HTR-8/SVneo (cell line): Measurements from ENCODE around the gene NINJ2.

Source experiments
- DNase-seq: peaks from one replicate; pipeline ENCODE4 v3.0.0; 2011; ENCODE audit warnings: low spot score, mixed read lengths; ENCODE audit not compliant: insufficient read length
- FAIRE-seq: peaks from 2 replicates; lab custom pipeline; 2011; peaks lifted over from hg19 to GRCh38; lab: Jason Lieb, UNC

Gene NINJ2

DNA sequence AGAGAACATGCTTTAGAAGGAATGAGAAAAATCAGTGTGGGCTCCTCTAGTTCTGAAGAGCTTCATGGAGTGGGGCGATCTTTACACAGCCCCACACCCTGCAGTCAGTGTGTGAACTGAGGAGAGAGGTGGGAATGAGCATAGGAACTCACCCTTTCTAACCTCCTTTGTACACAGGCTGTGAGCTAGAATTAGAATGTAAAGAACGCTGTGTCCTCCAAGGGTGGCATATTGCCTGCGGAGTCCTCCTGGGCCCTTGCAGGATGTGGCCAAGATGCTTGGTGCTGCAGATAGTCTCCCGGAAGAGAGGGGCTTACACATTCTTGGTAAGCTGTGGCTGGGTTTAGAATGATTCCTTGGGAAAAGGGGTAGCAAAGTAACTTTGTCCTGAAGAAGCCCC is 43.9 kb downstream of the NINJ2 start:
- no peak for FAIRE-seq
- DNase-seq = no peak

DNA sequence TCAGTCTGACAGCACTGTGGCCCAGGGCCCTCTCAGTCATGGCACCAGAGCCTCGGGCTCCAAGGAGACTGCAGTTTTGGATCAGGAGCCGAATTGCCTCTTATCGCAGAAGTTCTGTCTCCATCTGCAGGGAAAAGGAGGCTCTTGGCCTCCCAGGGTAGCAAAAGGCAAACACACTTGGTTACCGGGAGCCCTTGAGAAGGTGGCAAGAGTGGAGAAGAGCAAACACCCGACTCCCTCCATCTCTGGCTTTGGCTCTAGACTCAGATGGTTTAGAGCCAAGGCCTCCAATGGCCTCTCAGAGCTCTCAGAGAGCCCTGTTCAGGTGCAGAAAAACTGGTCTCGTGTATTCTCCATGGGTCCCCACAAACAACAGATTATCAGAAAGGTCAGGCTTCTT is 44.6 kb downstream of the NINJ2 start:
- no peak for FAIRE-seq
- no peak for DNase-seq

DNA sequence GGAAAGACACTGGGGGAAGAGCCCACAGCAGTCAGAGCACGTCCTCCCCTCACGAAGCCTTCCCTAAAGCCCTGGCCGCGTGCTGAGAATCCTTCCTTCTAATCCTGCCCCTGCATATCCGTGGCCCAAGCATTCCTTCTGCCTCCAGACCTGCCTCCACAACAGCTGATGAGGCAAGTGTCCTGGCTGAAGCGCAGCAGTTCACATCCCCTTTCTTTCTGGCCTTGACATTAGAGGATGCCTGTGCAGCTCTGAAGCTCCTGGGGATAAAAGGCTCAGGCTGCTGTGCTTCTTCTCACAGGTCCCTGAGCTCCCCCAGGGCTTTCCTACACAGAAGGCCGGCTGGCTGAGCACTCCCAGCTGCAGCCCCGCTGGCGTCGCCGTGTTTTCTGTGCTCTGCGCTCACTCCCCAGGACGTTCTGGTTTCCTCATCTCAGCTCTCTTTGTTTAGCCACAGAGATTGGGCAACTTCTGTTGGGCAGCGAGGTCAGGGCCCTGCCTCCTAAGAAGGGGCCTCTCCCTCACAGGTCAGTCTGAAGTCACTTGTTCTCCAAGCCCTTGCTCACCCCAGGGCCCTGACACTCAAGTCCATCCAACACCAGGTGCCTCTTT is 45.8 kb downstream of the NINJ2 start:
- FAIRE-seq (no peak), DNase-seq (no peak)

DNA sequence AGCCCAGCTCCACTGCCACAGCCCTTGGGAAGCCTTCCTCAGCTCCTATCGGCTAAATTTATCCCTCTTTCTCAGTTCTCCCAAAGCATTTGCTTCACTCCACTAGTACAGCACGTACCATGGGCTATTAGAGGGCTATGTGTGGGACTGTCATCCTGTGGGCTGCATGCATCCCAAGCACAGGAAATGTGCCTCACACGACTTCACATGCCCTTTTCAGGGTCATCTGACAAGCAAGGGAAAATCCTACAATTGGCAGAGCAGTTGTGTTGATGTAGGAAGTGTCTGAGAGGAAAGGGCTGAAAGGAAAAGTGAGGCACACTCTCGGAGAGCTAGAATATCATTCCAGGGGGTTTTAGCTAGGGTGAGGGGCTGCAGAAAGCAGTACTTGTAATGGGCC is 47.6 kb downstream of the NINJ2 start:
- DNase-seq (no peak), FAIRE-seq (no peak)

DNA sequence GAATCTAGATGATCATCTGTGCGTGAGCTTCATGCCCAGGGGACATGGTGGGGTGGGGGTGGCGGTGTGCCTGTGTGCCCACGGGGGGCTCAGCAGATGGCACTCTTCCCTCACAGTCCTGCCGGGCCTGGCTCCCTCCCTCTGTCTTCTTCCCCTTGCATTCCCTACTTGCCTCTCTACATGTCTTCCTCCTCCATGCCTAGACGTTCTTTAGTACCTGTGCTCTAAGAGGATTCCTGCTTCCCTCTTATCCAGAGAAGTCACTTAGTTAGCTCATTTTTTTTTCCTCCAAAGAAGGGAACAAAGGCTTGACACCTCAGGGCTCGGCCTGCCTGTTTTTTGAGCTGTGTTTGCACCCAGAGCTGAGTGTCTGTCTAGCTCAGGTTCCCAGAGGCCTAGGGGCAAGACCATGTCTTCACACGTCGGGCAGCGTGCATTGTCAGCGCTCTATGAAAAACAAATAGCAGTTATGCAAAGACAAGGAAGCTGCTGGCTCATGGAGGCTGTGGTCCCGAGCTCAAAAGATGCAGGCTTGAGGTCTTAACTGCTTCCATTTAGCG is 48.8 kb downstream of the NINJ2 start:
- no peak for FAIRE-seq

DNA sequence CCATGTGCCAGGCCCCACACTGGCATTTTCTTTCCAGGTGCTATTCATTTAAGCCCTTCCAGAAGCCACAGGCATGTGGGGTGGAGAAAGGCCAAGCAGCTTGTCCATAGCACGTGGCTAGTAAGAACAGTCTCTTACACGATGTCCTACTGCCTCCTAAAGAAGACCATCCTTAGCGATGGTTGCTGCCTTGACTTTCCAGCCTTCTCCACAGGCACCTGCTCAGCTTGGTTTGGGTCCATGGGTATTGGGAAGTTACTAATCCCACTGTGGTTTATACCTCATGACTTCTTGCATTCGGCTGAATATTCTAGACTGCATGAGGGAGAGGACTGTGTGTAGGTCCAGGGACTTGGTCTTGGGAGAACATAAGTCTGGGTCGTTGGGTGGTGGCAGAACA is 49.2 kb downstream of the NINJ2 start:
- no peak for DNase-seq
- FAIRE-seq = no peak

More for the DNA sequence above, 48.8 kb downstream of the NINJ2 start:
- peak; percentile 38 for DNase-seq

DNA sequence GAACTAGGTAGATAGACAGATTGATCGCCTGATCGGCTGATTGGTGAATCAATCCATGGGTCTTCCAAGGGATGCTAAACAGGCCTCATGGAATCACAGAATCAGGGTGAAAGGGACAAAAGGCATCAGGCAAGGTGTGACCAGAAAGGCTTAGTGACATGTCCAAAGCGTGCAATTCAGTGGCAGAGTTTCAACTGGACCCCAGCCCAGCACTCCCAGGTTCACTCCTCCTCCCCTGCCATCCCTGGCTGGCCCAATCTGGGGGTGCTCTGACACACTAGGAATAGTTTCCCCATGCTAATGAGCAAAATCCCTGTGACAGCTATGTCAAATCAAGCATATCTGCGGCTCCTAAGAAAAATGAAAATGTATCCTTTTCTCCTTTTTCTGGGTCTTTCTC is 50.4 kb downstream of the NINJ2 start:
- DNase-seq (no peak), FAIRE-seq (no peak)

DNA sequence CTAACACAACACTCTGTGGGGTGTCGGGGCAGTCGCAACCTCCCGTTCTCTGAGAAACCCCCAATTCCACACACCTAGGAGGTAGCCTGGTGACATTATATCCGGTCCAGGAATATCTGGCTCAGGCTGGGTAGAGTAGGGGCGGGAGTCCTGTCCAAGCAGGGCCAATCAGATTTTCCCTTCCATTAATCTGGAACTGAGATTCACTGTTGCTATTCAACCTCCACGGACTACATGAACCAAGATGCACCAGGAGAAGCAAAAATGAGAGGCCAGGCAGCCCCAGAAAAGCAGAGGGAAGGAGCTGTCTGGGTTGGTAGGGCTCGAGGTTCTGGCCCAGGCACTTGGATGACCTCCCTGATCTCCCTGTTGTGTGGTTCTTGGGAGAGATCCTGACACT is 51.0 kb downstream of the NINJ2 start:
- FAIRE-seq (no peak), DNase-seq (no peak)

DNA sequence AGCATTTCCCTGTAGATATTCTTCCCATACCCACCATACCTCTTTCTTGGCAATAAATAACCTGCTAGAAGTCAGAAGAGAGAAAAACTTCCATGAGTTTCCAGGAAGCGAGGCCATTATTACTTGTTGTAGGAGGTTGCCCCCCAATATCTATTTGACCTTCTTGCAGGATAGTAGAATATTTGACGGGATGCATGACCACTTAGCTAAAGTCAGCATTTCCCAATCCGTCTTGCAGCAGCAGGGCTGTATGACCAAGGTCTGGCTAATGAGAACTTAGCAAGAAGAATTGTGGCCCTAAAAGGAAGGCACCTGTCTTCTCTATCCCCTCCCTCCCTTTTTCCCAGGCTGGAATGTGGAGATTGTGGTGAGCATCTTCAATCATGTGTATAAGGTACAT is 51.5 kb downstream of the NINJ2 start:
- FAIRE-seq = no peak

DNA sequence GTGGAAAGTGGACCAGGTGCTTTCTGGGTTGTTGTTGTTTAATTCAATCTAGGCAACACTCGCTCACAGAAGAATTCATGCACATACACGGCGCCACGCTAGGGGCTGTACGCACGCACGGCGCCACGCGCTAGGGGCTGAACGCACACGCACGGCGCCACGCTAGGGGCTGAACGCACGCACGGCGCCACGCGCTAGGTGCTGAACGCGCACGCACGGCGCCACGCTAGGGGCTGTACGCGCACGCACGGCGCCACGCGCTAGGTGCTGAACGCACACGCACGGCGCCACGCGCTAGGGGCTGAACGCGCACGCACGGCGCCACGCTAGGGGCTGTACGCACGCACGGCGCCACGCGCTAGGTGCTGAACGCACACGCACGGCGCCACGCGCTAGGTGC is 54.3 kb downstream of the NINJ2 start:
- FAIRE-seq (peak; percentile 57), DNase-seq (no peak)

More for the DNA sequence above, 51.5 kb downstream of the NINJ2 start:
- no peak for DNase-seq

DNA sequence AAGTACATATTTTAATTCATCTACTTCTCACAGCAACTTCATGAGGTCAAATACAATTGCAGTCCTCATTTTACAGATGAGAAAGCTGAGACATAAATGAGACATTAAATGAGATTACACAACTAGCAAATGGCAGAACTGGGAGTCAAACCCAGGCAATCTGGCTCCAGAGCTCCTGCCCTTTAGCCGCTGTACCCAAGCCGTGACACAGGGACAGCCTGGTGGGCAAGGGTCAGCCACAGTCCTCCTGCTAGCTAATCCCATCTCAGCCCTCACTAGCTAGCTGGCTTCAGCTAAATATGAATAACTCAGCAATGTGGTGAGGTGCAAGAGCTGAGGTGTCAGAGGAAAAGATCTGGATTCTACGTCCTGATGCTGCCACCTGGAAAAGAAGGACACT is 54.8 kb downstream of the NINJ2 start:
- no peak for DNase-seq
- FAIRE-seq = peak; percentile 65

DNA sequence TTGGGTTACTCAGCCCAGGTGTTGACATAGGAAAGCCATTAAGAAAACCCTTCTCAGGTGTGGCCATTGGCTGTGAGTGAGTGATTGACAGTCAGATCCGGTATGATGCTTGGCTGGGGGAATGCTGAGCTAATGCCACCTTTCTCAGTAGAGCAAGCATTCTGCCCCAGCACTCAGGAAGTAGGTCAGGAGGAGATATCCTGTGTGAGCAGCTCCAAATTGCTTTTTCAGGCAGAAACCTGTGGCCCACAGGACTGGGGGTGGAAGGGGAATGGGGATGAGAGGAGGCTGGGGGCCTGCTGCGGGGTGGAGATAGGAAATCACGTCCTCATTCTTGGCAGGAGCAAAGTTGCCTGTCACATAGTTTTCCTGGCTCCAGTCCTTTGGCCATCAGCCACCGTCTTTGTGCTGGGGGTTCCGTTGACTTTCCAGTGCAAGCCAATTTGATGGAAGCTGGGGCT is 55.7 kb downstream of the NINJ2 start:
- no peak for FAIRE-seq
- no peak for DNase-seq

DNA sequence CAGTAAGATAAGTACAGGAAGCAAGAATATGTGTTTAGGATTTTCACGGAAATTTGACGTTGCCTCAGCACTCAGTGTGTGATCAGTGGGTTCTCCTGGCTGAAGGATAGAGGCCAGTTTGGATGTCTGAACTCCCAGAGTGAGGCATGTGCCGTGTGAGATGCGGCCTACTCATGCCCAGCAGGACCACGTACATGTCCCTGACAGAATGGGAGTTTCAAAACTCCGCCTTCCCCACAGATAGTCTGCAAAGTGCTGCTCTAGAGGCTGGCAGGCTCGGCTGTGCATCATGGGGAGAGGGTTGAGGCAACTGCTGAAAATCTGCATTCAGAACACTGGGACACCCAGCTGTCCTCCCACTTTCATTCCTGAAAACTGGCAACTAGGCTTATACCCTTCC is 58.3 kb downstream of the NINJ2 start:
- no peak for FAIRE-seq

DNA sequence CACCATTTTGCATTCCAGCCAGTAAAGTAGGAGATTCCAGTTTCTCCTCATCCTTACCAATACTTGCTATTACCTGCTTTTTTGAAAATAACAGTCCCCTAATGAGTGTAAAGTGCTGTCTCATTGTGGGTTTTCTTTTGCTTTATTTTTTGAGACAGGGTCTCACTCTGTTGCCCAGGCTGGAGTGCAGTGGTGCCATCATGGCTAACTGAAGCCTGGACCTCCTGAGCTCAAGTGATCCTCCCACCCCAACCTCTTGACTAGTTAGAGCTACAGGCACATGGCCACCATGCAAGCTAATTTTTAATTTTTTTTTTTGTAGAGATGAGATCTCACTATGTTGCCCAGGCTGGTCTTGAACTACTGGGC is 60.6 kb downstream of the NINJ2 start:
- FAIRE-seq (no peak), DNase-seq (no peak)

More for the DNA sequence above, 58.3 kb downstream of the NINJ2 start:
- no peak for DNase-seq

DNA sequence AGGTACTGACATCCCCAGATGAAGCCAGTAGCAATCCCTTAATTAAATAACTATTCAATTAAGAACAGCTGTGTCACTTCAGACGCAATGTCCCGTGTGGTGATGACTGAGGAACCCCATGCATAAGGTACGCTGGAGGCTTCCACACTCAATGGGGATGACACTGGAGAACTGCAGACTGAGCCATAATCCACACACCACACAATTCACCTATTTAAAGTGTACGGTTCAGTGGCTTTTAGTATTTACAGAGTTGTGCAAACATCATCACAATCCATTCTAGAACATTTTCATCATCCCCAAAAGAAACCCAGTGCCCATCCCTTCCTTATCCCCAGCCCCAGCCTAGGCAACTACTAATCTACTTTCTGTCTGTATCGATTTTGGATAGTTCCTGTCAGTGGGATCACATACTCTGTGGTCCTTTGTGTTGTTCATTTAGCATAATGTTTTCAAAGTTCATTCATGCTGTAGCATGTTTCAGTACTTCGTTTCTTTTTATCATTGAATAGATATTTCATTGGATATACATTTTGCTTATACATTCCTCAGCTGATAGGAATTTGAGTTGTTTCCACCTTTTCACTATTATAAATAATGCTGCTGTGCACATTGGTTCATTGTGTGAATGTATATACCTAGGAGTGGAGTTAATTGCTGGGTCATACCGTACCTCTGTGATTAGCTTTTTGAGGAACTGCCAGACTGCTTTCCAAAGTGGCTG is 61.1 kb downstream of the NINJ2 start:
- DNase-seq (no peak), FAIRE-seq (no peak)

DNA sequence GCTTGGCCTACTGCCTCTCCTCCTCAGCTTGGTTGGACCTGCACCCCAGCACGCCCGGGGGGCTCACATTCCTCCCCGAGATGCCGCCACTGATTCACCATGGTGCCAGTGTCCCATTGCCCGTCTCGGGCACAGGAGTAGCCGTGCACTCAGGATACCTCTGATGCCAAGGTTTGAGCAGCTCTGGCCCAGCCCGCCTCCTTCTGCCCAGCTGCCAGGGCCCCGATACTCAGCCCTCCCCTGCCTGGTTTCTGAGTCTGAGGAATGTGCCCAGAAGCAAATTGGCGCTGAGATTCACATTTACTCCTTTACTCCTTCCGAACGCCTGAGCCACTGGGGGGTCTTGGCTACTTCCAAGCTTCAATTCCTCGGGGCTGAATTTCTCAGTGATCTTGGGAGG is 63.5 kb downstream of the NINJ2 start:
- DNase-seq (no peak), FAIRE-seq (no peak)

DNA sequence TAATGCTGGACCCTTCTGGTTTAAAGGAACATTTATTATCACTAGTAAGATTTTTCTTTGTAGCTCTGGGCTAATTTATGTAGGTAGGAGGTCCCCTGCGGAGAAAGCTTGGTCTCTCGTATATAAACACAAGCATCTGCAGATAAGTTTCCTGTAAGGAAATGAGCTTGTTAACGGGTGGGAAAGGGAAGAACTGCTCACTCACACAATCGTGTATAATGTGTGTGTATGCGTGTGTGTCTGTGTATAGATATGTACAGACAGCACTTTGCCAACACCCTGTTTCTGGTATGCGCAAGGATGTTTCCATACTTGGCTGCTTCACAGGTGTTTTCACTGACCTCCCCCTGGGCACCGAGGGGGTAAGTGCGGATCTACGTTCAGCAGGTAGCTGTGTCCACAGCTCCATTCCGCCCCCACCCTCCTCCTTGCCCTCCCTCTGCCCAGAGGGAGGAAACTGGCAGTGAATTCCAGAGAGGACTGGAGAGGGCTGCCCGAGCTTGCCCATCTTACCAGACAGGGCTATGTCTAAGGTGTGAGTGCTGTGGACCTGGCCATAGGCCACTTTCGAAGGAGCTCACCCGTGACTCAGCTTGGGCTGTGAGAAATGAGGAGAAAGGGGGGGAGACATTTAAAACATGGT is 65.2 kb downstream of the NINJ2 start:
- DNase-seq = peak; percentile 33
- peak; percentile 74 for FAIRE-seq

DNA sequence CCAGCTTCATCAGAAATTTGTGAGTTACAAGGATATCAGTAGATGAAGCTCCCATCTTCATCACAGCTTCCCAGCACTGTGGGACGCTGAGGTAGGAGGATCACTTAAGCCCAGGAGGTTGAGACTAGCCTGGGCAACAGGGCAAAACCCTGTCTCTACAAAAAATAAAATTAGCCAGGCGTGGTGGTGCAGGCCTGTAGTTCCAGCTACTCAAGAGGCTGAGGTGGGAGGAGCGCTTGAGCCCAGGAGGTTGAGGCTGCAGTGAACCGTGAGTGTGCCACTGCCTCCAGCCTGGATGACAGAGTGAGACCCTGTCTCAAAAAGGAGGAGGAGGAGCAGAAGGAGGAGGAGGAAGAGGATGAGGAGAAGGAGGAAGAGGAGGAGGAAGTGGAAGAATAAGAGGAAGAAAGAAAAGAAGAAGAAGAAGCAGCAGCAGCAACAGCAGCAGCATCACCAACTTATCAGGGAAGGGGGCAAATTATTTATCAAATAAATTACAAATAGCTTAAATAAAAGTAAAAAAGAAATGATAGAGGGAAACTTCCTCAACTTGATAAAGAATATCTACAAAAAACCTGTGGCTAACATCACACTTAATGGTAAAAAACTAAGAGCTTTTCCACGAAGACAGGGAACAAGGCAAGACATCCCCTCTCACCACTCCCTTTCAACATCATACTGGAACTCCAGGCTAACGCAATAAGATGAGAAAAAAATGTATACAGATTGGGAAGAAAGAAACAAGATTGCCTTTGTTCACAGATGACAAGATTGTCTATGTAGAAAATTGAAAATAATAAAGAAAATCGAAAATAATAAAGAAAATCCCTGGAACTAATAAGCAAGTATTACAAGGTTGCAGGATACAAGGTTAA is 69.6 kb downstream of the NINJ2 start:
- FAIRE-seq (no peak), DNase-seq (no peak)

DNA sequence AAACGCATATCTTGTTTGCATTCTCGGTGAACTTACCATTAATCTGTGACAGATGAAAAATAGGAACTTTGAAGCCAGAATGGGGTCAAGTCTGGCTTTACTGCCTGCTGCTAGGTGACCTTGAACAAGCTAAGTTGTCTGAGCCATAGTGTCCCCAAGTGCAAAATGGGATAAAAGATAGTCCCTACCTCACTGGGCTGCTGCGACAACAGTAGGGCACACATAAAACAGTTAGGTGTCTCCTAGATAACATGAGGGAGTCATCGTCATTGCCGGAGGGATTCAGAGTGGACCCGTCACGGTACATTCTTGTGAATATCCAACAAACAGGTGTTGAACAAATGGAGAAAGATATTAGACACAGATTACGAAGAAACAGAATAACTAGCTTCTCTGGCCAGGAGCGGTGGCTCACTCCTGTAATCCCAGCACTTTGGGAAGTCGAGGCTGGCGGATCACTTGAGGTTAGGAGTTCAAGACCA is 71.2 kb downstream of the NINJ2 start:
- FAIRE-seq (peak; percentile 26), DNase-seq (no peak)
